Aorta (tissue), 5 donors: ENCODE data around the gene RARG. TPM values are rescaled to one million over a fixed set of nuclear protein-coding genes. Genes with fewer than 3 reads are reported as not detected.

Experiments
- ATAC-seq: fragments of 200-7000 bp; cut with Tn5 transposase; one replicate; pipeline ENCODE4 v1.9.1; 2022; ENCODE audit warnings: moderate library complexity; ENCODE audit not compliant: low FRiP score
- DNase-seq, 2 donors: peaks; one replicate each; pipeline ENCODE4 v3.0.0-alpha.2; 2020
- H3K27ac ChIP-seq, 2 donors: one replicate each; pipeline ENCODE4 v1.5.1; 2013; ENCODE audit warnings: low read length in 2 of 2, mild to moderate bottlenecking in 2 of 2, moderate library complexity in 2 of 2, control low read depth in 1 of 2, inconsistent platforms in 1 of 2, low read depth in 1 of 2
- H3K27me3 ChIP-seq, 2 donors: one replicate each; pipeline ENCODE4 v1.6.1; 2013; ENCODE audit warnings: control low read depth in 1 of 2, low read length in 1 of 2, mild to moderate bottlenecking in 1 of 2, moderate library complexity in 1 of 2; ENCODE audit not compliant: insufficient read depth in 2 of 2, control insufficient read depth in 1 of 2
- H3K36me3 ChIP-seq, 2 donors: one replicate each; pipeline ENCODE4 v1.6.1; 2013; ENCODE audit warnings: control low read depth in 1 of 2, low read length in 1 of 2, mild to moderate bottlenecking in 1 of 2; ENCODE audit not compliant: insufficient read depth in 2 of 2, control insufficient read depth in 1 of 2
- H3K4me1 ChIP-seq, 2 donors: one replicate each; pipeline ENCODE4 v1.6.1; 2013; ENCODE audit warnings: low read length in 2 of 2, control low read depth in 1 of 2, mild to moderate bottlenecking in 1 of 2, moderate library complexity in 1 of 2; ENCODE audit not compliant: insufficient read depth in 2 of 2, control insufficient read depth in 1 of 2
- H3K4me3 ChIP-seq, 2 donors: one replicate each; pipeline ENCODE4 v1.5.1; 2013; ENCODE audit warnings: low read length in 2 of 2, control low read depth in 1 of 2, mild to moderate bottlenecking in 1 of 2
- H3K9me3 ChIP-seq: one replicate; pipeline ENCODE4 v1.6.1; 2013; ENCODE audit warnings: mild to moderate bottlenecking, low read length; ENCODE audit not compliant: control insufficient read depth
- WGBS, 2 donors: extraction: QIAGEN DNeasy Blood & Tissue Kit; methylation state at CpG; one replicate each; pipeline ENCODE4 v1.1.7; 2013; 5-methylcytosine and 5-hydroxymethylcytosine counted together
- intact Hi-C, 2 donors: fragments of 100-400 bp; cut with DNase I; formaldehyde crosslinking; loops; one replicate each; pipeline versions ENCODE4 v1.14.2 to v1.15.0; 2022
- polyA plus RNA-seq, 2 donors: library from polyadenylated mRNA; stranded (reverse); fragments of 200-250 nt; gene quantifications; one replicate each; pipeline ENCODE4 v1.2.3, GENCODE V29; 2013
- total RNA-seq, 2 donors: library from RNA; stranded (reverse); fragmentation: NEBNext Ultra II Directional; extraction: Animal tissue kit (Norgen Biotek cat#: 25700); gene quantifications; one replicate each; pipeline ENCODE4 v1.2.1, GENCODE V29; 2021
- donor health status: healthy with polysubstance abuse.
- donor health status: Bipolar disorder and iron deficiency.
- donor health status: DM: no; HTN: no; CAD: no.
- donor health status: DM: no; HTN: no; CAD: no.
- donor health status: DM: yes; HTN: yes; CAD: no.

Gene RARG
- total and polyA plus RNA-seq, 4 donors = 14.5 to 63.9 (median 34.1) TPM

- no peaks in the 10 kb centered on the region for H3K9me3 ChIP-seq
- H3K27ac ChIP-seq = no peak overlapping the region
- peaks cover 0 to 2% of the 10 kb centered on the region in 2 donors for H3K36me3 ChIP-seq
- H3K27me3 ChIP-seq = no peaks in the 10 kb centered on the region
- H3K4me1 ChIP-seq = no peaks in the 10 kb centered on the region
- intact Hi-C loops = no loop called here
- DNase-seq (peak; percentile 2 to 4), ATAC-seq (no peak)
- no peak overlapping the region for H3K4me3 ChIP-seq
- WGBS, 2 donors = 43 to 88% methylated on average over 1 of the region's 1 CpG
Observed at GRCh38 chr12:53227836-53228235, 4.2 kb downstream of the RARG start.

GRCh38 chr12:53227341-53227740, 4.7 kb downstream of the RARG start:
- intact Hi-C loops = no loop called here
- 94% methylated on average over 11 of the region's 11 CpGs for WGBS, 2 donors
- H3K4me3 ChIP-seq = no peak overlapping the region
- no peaks in the 10 kb centered on the region for H3K27me3 ChIP-seq
- peaks cover 0 to 2% of the 10 kb centered on the region in 2 donors for H3K36me3 ChIP-seq
- ATAC-seq (no peak), DNase-seq (peak; percentile 36 to 64)
- H3K9me3 ChIP-seq = no peaks in the 10 kb centered on the region
- H3K27ac ChIP-seq = no peak overlapping the region
- H3K4me1 ChIP-seq = no peaks in the 10 kb centered on the region

- DNase-seq (peak; percentile 24 to 63), ATAC-seq (no peak)
- 91 to 95% methylated on average over 4 of the region's 4 CpGs for WGBS, 2 donors
- Histone ChIP-seq H3K9me3 (no peaks in the 10 kb centered on the region), H3K36me3 (peaks cover 0 to 2% of the 10 kb centered on the region in 2 donors), H3K27me3 (no peaks in the 10 kb centered on the region), H3K4me3 (no peak overlapping the region), H3K27ac (no peak overlapping the region), H3K4me1 (no peaks in the 10 kb centered on the region)
- intact Hi-C loops = no loop called here
Observed at GRCh38 chr12:53226815-53227214, 5.2 kb downstream of the RARG start.

GRCh38 chr12:53225635-53226424, 6.2 kb downstream of the RARG start:
- Histone ChIP-seq H3K4me3 (no peak overlapping the region), H3K27ac (peak overlapping the region in 1 of 2 donors; percentile 5), H3K9me3 (no peaks in the 10 kb centered on the region), H3K27me3 (no peaks in the 10 kb centered on the region), H3K4me1 (no peaks in the 10 kb centered on the region), H3K36me3 (peaks cover 0 to 2% of the 10 kb centered on the region in 2 donors)
- no peak for ATAC-seq
- DNase-seq = peak; percentile 37 to 61
- WGBS, 2 donors = 72 to 79% methylated on average over 10 of the region's 10 CpGs
- intact Hi-C loops = no loop called here

- WGBS, 2 donors = 26 to 34% methylated on average over 10 of the region's 10 CpGs
- peaks cover 0 to 2% of the 10 kb centered on the region in 2 donors for H3K36me3 ChIP-seq
- peak overlapping the region; percentile 5 to 77 for H3K27ac ChIP-seq
- no peaks in the 10 kb centered on the region for H3K27me3 ChIP-seq
- no peak overlapping the region for H3K4me3 ChIP-seq
- no peaks in the 10 kb centered on the region for H3K9me3 ChIP-seq
- intact Hi-C loops = loop anchor here in 1 of 2 donors (5.0 kb wide), 1 partner anchor 42 kb away; the partner anchor contains the start of gene ESPL1
- peak; percentile 56 to 89 for DNase-seq
- H3K4me1 ChIP-seq = no peaks in the 10 kb centered on the region
- no peak for ATAC-seq
Observed at GRCh38 chr12:53224897-53225634, 6.9 kb downstream of the RARG start.

GRCh38 chr12:53224061-53224896, 7.7 kb downstream of the RARG start:
- DNase-seq = peak; percentile 26 to 51
- Histone ChIP-seq H3K27ac (peak overlapping the region; percentile 14 to 77), H3K36me3 (peaks cover 0 to 2% of the 10 kb centered on the region in 2 donors), H3K4me1 (no peaks in the 10 kb centered on the region), H3K4me3 (no peak overlapping the region), H3K27me3 (no peaks in the 10 kb centered on the region), H3K9me3 (no peaks in the 10 kb centered on the region)
- intact Hi-C loops = loop anchor here in 1 of 2 donors (5.0 kb wide), 1 partner anchor 43 kb away; the partner anchor contains the start of gene ESPL1
- 44 to 51% methylated on average over 11 of the region's 11 CpGs for WGBS, 2 donors
- ATAC-seq = no peak

- no peak overlapping the region for H3K4me3 ChIP-seq
- H3K27ac ChIP-seq = peak overlapping the region in 1 of 2 donors; percentile 69
- DNase-seq (peak; percentile 77 to 79), ATAC-seq (no peak)
- H3K4me1 ChIP-seq = no peaks in the 10 kb centered on the region
- intact Hi-C loops = loop anchor here in 1 of 2 donors (5.0 kb wide), 1 partner anchor 44 kb away; the partner anchor contains the start of gene ESPL1
- H3K9me3 ChIP-seq = no peaks in the 10 kb centered on the region
- H3K27me3 ChIP-seq = no peaks in the 10 kb centered on the region
- H3K36me3 ChIP-seq = peaks cover 0 to 2% of the 10 kb centered on the region in 2 donors
- 6 to 17% methylated on average over 11 to 16 of the region's 16 CpGs for WGBS, 2 donors
Observed at GRCh38 chr12:53223389-53224060, 8.5 kb downstream of the RARG start.
